SU-DHL-6 (cell line): ENCODE results near the gene MAP3K2.
"Not testable (repeated sequence)": the region's sequence is repeated elsewhere in the genome, so short reads cannot be mapped to it uniquely, and the experiment has no call there.

Source experiments
- CTCF ChIP-seq: fragments of 200-600 bp; sonication (generic); IDR thresholded peaks from one replicate; pipeline ENCODE4 v1.5.1; 2017; ENCODE audit warnings: antibody characterized with exemption, mild to moderate bottlenecking, low read length, moderate library complexity; ENCODE audit not compliant: insufficient read depth, poor library complexity, severe bottlenecking
- EZH2phosphoT487 ChIP-seq: fragments of 200-600 bp; sonication (generic), shearing (Covaris generic); conservative IDR thresholded peaks from 2 replicates; pipeline ENCODE4 v1.6.1; 2018; ENCODE audit warnings: mild to moderate bottlenecking, antibody characterized with exemption, low read length, moderate library complexity, mixed read lengths

GRCh38 chr2:127353223-127353622 lies 34.6 kb downstream of the MAP3K2 start:
- TF ChIP-seq CTCF, EZH2phosphoT487: not testable (repeated sequence)
